Trophoblast cell (in vitro differentiated cells and primary cell): ENCODE measurements around the gene CD19.

ENCODE experiments used
- DNase-seq, 2 donors: peaks; one replicate each; pipeline ENCODE4 v3.0.0-alpha.2; 2016
- H2AFZ ChIP-seq: 2 replicates; pipeline ENCODE4 v1.6.1; 2013; ENCODE audit warnings: low read length, moderate library complexity, mild to moderate bottlenecking; ENCODE audit not compliant: insufficient read depth, poor library complexity
- H2AK5ac ChIP-seq: 2 replicates; pipeline ENCODE4 v1.6.1; 2013; ENCODE audit warnings: mild to moderate bottlenecking, low read length
- H2BK120ac ChIP-seq: 2 replicates; pipeline ENCODE4 v1.6.1; 2013; ENCODE audit warnings: low read length, mild to moderate bottlenecking, moderate library complexity; ENCODE audit not compliant: insufficient read depth, poor library complexity
- H2BK12ac ChIP-seq: 2 replicates; pipeline ENCODE4 v1.6.1; 2013; ENCODE audit warnings: mild to moderate bottlenecking, low read length, moderate library complexity
- H2BK5ac ChIP-seq: 2 replicates; pipeline ENCODE4 v1.6.1; 2013; ENCODE audit warnings: low read length, low read depth, moderate library complexity, mild to moderate bottlenecking; ENCODE audit not compliant: poor library complexity
- H3K14ac ChIP-seq: 2 replicates; pipeline ENCODE4 v1.6.1; 2013; ENCODE audit warnings: mild to moderate bottlenecking, low read length
- H3K18ac ChIP-seq: 2 replicates; pipeline ENCODE4 v1.6.1; 2013; ENCODE audit warnings: mild to moderate bottlenecking, low read length
- H3K23ac ChIP-seq: 2 replicates; pipeline ENCODE4 v1.6.1; 2013; ENCODE audit warnings: low read length
- H3K27ac ChIP-seq: 2 replicates; pipeline ENCODE4 v1.5.1; 2013; ENCODE audit warnings: low read depth, mild to moderate bottlenecking, inconsistent platforms, low read length, moderate library complexity
- H3K27me3 ChIP-seq: 2 replicates; pipeline ENCODE4 v1.6.1; 2013; ENCODE audit warnings: inconsistent platforms, mild to moderate bottlenecking, low read length, moderate library complexity; ENCODE audit not compliant: insufficient read depth
- H3K36me3 ChIP-seq, 2 experiments: 1 replicate in 1 of 2; 2 replicates in 1 of 2; pipeline ENCODE4 v1.6.1; 2013; ENCODE audit warnings: low read length in 2 of 2, mild to moderate bottlenecking in 2 of 2, moderate library complexity in 1 of 2; ENCODE audit not compliant: insufficient read depth in 2 of 2, control insufficient read depth in 1 of 2
- H3K4ac ChIP-seq: 2 replicates; pipeline ENCODE4 v1.6.1; 2013; ENCODE audit warnings: low read depth, mild to moderate bottlenecking, low read length, moderate library complexity
- H3K4me1 ChIP-seq, 2 experiments: 1 replicate in 1 of 2; 2 replicates in 1 of 2; pipeline ENCODE4 v1.6.1; 2013; ENCODE audit warnings: low read length in 2 of 2, mild to moderate bottlenecking in 2 of 2, moderate library complexity in 1 of 2; ENCODE audit not compliant: insufficient read depth in 2 of 2, control insufficient read depth in 1 of 2
- H3K4me2 ChIP-seq: 2 replicates; pipeline ENCODE4 v1.6.1; 2013; ENCODE audit warnings: inconsistent platforms, mild to moderate bottlenecking, low read length, moderate library complexity
- H3K4me3 ChIP-seq: 2 replicates; pipeline ENCODE4 v1.5.1; 2013; ENCODE audit warnings: mild to moderate bottlenecking, low read depth, low read length, inconsistent platforms
- H3K79me1 ChIP-seq: one replicate; pipeline ENCODE4 v1.6.1; 2013; ENCODE audit warnings: low read length
- H3K79me2 ChIP-seq: 2 replicates; pipeline ENCODE4 v1.6.1; 2013; ENCODE audit warnings: low read length, mild to moderate bottlenecking; ENCODE audit not compliant: control insufficient read depth, insufficient read depth, poor library complexity
- H3K9ac ChIP-seq: 2 replicates; pipeline ENCODE4 v1.6.1; 2013; ENCODE audit warnings: mild to moderate bottlenecking, low read length
- H3K9me3 ChIP-seq: 2 replicates; pipeline ENCODE4 v1.6.1; 2013; ENCODE audit warnings: low read depth, mild to moderate bottlenecking, control low read depth, inconsistent platforms, low read length; ENCODE audit not compliant: insufficient read depth
- H4K12ac ChIP-seq: 2 replicates; pipeline ENCODE4 v1.6.1; 2013; ENCODE audit warnings: low read depth, mild to moderate bottlenecking, low read length, moderate library complexity
- H4K8ac ChIP-seq: 2 replicates; pipeline ENCODE4 v1.6.1; 2013; ENCODE audit warnings: low read depth, mild to moderate bottlenecking, low read length, moderate library complexity
- H4K91ac ChIP-seq: one replicate; pipeline ENCODE4 v1.6.1; 2013; ENCODE audit warnings: low read depth, mild to moderate bottlenecking, low read length, moderate library complexity
- WGBS: extraction: QIAGEN DNeasy Blood & Tissue Kit; methylation state at CpG from one replicate; pipeline ENCODE4 v1.1.7; 2013; ENCODE audit warnings: missing lambda C conversion rate; ENCODE audit not compliant: insufficient read length, insufficient coverage; ENCODE audit errors: extremely low coverage; 5-methylcytosine and 5-hydroxymethylcytosine counted together

CD19 gene

GRCh38 chr16:28905800-28906372, 25.9 kb upstream of the CD19 start:
- H3K27ac ChIP-seq, result no peak overlapping the region
- no peak overlapping the region for H4K91ac ChIP-seq
- no peak overlapping the region for H2AK5ac ChIP-seq
- H3K18ac ChIP-seq, result no peak overlapping the region
- H3K27me3 ChIP-seq, result no peaks in the 10 kb centered on the region
- H3K4me1 ChIP-seq, result no peaks in the 10 kb centered on the region
- peaks cover 3% of the 10 kb centered on the region for H3K9me3 ChIP-seq
- H2BK12ac ChIP-seq, result no peak overlapping the region
- peak overlapping the region; percentile 43 for H3K9ac ChIP-seq
- no peak overlapping the region for H3K4me2 ChIP-seq
- no peaks in the 10 kb centered on the region for H3K79me2 ChIP-seq
- no peak overlapping the region for H2AFZ ChIP-seq
- H4K8ac ChIP-seq, result no peak overlapping the region
- H2BK5ac ChIP-seq, result no peak overlapping the region
- H3K23ac ChIP-seq, result no peak overlapping the region
- no CpG with 5 or more reads among the region's 24 CpGs for WGBS
- DNase-seq, result no peak
- peaks cover 14 to 29% of the 10 kb centered on the region in 2 experiments for H3K36me3 ChIP-seq
- no peak overlapping the region for H3K14ac ChIP-seq
- no peak overlapping the region for H2BK120ac ChIP-seq
- no peak overlapping the region for H3K4me3 ChIP-seq
- H3K79me1 ChIP-seq, result no peaks in the 10 kb centered on the region
- no peak overlapping the region for H3K4ac ChIP-seq
- H4K12ac ChIP-seq, result no peak overlapping the region

- Histone ChIP-seq H3K4ac (no peak overlapping the region), H3K27ac (no peak overlapping the region), H2BK5ac (no peak overlapping the region), H3K18ac (no peak overlapping the region), H2AK5ac (no peak overlapping the region), H2BK12ac (no peak overlapping the region), H3K4me2 (no peak overlapping the region), H3K36me3 (peaks cover 31% of the 10 kb centered on the region in 2 experiments), H4K91ac (no peak overlapping the region), H3K79me1 (no peaks in the 10 kb centered on the region), H3K79me2 (no peaks in the 10 kb centered on the region), H3K14ac (no peak overlapping the region), H3K23ac (no peak overlapping the region), H3K27me3 (no peaks in the 10 kb centered on the region), H3K4me1 (no peaks in the 10 kb centered on the region), H3K9me3 (peaks cover 2% of the 10 kb centered on the region), H3K4me3 (no peak overlapping the region), H2AFZ (no peak overlapping the region), H4K12ac (no peak overlapping the region), H2BK120ac (no peak overlapping the region), H4K8ac (no peak overlapping the region), H3K9ac (no peak overlapping the region)
- no CpG with 5 or more reads among the region's 19 CpGs for WGBS
- DNase-seq, result no peak
Observed at GRCh38 chr16:28910086-28911031, 21.4 kb upstream of the CD19 start.

DNA sequence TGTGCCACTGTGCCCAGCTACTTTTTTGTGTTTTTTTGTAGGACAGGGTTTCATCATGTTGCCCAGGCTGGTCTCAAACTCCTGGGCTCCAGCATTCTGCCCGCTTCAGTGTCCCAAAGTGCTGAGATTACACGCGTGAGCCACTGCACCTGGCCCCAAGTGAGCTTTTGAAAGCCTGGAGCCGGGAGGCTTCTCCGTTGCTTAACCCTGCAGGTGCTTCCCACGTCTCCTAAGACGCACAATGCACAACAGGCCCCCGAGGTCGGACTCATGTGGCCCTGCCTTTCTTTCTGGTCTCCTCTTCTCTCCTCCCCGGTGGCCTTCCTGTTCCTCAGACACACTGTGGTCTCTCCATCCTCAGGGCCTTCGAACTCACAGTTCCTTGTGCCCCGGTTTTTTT, 19.2 kb upstream of the CD19 start:
- Histone ChIP-seq H3K36me3 (peaks cover 28 to 38% of the 10 kb centered on the region in 2 experiments), H4K8ac (no peak overlapping the region), H3K9me3 (peaks cover 2% of the 10 kb centered on the region), H2BK12ac (no peak overlapping the region), H4K91ac (no peak overlapping the region), H3K14ac (no peak overlapping the region), H3K4me2 (no peak overlapping the region), H3K23ac (no peak overlapping the region), H2AK5ac (no peak overlapping the region), H3K9ac (no peak overlapping the region), H3K79me2 (no peaks in the 10 kb centered on the region), H2BK5ac (no peak overlapping the region), H3K18ac (no peak overlapping the region), H3K79me1 (no peaks in the 10 kb centered on the region), H3K4ac (no peak overlapping the region), H3K27ac (no peak overlapping the region), H3K4me1 (no peaks in the 10 kb centered on the region), H4K12ac (no peak overlapping the region), H3K27me3 (no peaks in the 10 kb centered on the region), H2AFZ (no peak overlapping the region), H3K4me3 (no peak overlapping the region), H2BK120ac (no peak overlapping the region)
- no peak for DNase-seq
- no CpG with 5 or more reads among the region's 12 CpGs for WGBS

- WGBS, result no CpG with 5 or more reads among the region's 29 CpGs
- peaks cover 2% of the 10 kb centered on the region for H3K9me3 ChIP-seq
- DNase-seq, result no peak
Observed at GRCh38 chr16:28913946-28914724, 17.6 kb upstream of the CD19 start.

More at GRCh38 chr16:28913946-28914724, 17.6 kb upstream of the CD19 start:
- Histone ChIP-seq H3K79me1 (no peaks in the 10 kb centered on the region), H2AK5ac (no peak overlapping the region), H3K79me2 (no peaks in the 10 kb centered on the region), H3K36me3 (peaks cover 24 to 34% of the 10 kb centered on the region in 2 experiments), H2BK12ac (no peak overlapping the region), H3K27me3 (no peaks in the 10 kb centered on the region), H3K4me1 (no peaks in the 10 kb centered on the region), H3K23ac (no peak overlapping the region), H2BK5ac (no peak overlapping the region), H3K9ac (no peak overlapping the region), H2BK120ac (no peak overlapping the region), H3K18ac (no peak overlapping the region), H3K4ac (no peak overlapping the region), H3K27ac (no peak overlapping the region), H4K91ac (no peak overlapping the region), H2AFZ (no peak overlapping the region), H3K14ac (no peak overlapping the region), H4K12ac (peak overlapping the region; percentile 31), H4K8ac (no peak overlapping the region), H3K4me2 (no peak overlapping the region), H3K4me3 (no peak overlapping the region)
